Esophagus muscularis mucosa (tissue), 4 donors: ENCODE data around the gene CTNNA2. TPM values are rescaled to one million over a fixed set of nuclear protein-coding genes. Genes with fewer than 3 reads are reported as not detected.

Experiments
- DNase-seq: peaks from one replicate; pipeline ENCODE4 v3.0.0-alpha.2; 2017; ENCODE audit errors: extremely low spot score
- H3K27ac ChIP-seq, 4 donors: fragments of 200-600 bp; sonication (generic); replicated peaks in 1 of 4; 1 replicate in 3 of 4; 2 replicates in 1 of 4; pipeline ENCODE4 v1.5.1; 2016 to 2019; ENCODE audit warnings: mild to moderate bottlenecking in 1 of 4
- H3K27me3 ChIP-seq, 4 donors: fragments of 200-600 bp; sonication (generic); one replicate each; pipeline versions ENCODE4 v1.5.1 to v1.6.0; 2016 to 2019
- H3K36me3 ChIP-seq, 4 donors: fragments of 200-600 bp; sonication (generic); one replicate each; pipeline ENCODE4 v1.5.1; 2016 to 2019
- H3K4me1 ChIP-seq, 4 donors: fragments of 200-600 bp; sonication (generic); one replicate each; pipeline ENCODE4 v1.5.1; 2016 to 2019
- H3K4me3 ChIP-seq, 4 donors: fragments of 200-600 bp; sonication (generic); 1 replicate in 2 of 4; 2 replicates in 2 of 4; pipeline ENCODE4 v1.5.1; 2016 to 2019; ENCODE audit warnings: mild to moderate bottlenecking in 4 of 4, moderate library complexity in 1 of 4
- H3K9me3 ChIP-seq, 4 donors: fragments of 200-600 bp; sonication (generic); 1 replicate in 3 of 4; 2 replicates in 1 of 4; pipeline ENCODE4 v1.5.1; 2016 to 2019
- EP300 ChIP-seq: sonication (generic); formaldehyde crosslinking; IDR thresholded peaks from one replicate; pipeline ENCODE4 v1.6.1; 2017; ENCODE audit warnings: antibody characterized with exemption
- POLR2A ChIP-seq: fragments of 450-650 bp; IDR thresholded peaks from one replicate; pipeline ENCODE4 v1.6.1; 2017; ENCODE audit warnings: antibody characterized with exemption, moderate library complexity, mild to moderate bottlenecking, low read depth
- POLR2AphosphoS5 ChIP-seq, 2 donors: sonication (generic); formaldehyde crosslinking; IDR thresholded peaks; one replicate each; pipeline ENCODE4 v1.6.1; 2017; ENCODE audit warnings: antibody characterized with exemption in 2 of 2
- WGBS: methylation state at CpG from one replicate; pipeline ENCODE4 v1.1.5; 2018; 5-methylcytosine and 5-hydroxymethylcytosine counted together
- intact Hi-C: fragments of 100-400 bp; cut with DNase I; formaldehyde crosslinking; loops from one replicate; pipeline ENCODE4 v1.15.1; 2023
- total RNA-seq, 4 donors: library from RNA; depleted of rRNA; stranded (reverse); fragments of >200 nt; gene quantifications; one replicate each; pipeline versions ENCODE4 v1.1.0 to v1.2.1, GENCODE V29; 2016
- TF ChIP-seq, protein P1 (sequence below), 3 experiments: fragments of 200-600 bp in 2 of 3; fragments of 450-650 bp in 1 of 3; sonication (generic) in 2 of 3; IDR thresholded peaks; one replicate each; pipeline ENCODE4 v1.5.1; 2017 to 2019; ENCODE audit warnings: antibody characterized with exemption in 3 of 3, mild to moderate bottlenecking in 2 of 3, moderate library complexity in 1 of 3

CTNNA2 gene
- total RNA-seq, 4 donors from 2014 or later, result 0.42 to 2.5 (median 1.1) TPM

DNA sequence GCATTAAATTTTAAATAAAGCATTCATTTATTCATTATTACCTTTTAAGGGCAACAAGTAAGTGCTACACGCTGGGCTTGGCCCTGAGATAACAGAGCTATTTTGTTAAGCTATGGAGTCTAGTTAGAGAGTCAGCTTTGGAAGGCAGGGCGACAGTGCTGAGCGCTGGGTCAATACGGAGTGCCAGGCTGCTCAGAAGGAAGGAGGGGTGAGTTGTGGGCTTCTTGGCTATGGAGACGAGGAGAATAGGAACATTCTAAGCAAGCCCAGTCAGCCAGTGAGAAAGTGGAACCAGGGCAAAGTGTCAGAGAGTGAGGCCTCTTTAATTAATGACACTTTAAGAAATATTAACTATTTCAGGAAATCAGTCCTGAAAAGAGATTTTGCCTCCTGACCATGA is 503.3 kb downstream of the CTNNA2 start:
- Histone ChIP-seq H3K27me3 (no peaks in the 10 kb centered on the region), H3K4me1 (no peaks in the 10 kb centered on the region), H3K9me3 (no peaks in the 10 kb centered on the region), H3K4me3 (no peak overlapping the region), H3K27ac (no peak overlapping the region), H3K36me3 (no peaks in the 10 kb centered on the region)
- intact Hi-C loops, result no loop called here
- no peak for DNase-seq
- TF ChIP-seq EP300, result no peak
- TF ChIP-seq POLR2A, result no peak
- TF ChIP-seq, protein P1, sequence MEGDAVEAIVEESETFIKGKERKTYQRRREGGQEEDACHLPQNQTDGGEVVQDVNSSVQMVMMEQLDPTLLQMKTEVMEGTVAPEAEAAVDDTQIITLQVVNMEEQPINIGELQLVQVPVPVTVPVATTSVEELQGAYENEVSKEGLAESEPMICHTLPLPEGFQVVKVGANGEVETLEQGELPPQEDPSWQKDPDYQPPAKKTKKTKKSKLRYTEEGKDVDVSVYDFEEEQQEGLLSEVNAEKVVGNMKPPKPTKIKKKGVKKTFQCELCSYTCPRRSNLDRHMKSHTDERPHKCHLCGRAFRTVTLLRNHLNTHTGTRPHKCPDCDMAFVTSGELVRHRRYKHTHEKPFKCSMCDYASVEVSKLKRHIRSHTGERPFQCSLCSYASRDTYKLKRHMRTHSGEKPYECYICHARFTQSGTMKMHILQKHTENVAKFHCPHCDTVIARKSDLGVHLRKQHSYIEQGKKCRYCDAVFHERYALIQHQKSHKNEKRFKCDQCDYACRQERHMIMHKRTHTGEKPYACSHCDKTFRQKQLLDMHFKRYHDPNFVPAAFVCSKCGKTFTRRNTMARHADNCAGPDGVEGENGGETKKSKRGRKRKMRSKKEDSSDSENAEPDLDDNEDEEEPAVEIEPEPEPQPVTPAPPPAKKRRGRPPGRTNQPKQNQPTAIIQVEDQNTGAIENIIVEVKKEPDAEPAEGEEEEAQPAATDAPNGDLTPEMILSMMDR (IDR thresholded peaks at IDR 0.05), result no peak
- no peak for TF ChIP-seq POLR2AphosphoS5 (IDR thresholded peaks at IDR 0.05)
- 75% methylated on average over 5 of the region's 5 CpGs for WGBS

DNA sequence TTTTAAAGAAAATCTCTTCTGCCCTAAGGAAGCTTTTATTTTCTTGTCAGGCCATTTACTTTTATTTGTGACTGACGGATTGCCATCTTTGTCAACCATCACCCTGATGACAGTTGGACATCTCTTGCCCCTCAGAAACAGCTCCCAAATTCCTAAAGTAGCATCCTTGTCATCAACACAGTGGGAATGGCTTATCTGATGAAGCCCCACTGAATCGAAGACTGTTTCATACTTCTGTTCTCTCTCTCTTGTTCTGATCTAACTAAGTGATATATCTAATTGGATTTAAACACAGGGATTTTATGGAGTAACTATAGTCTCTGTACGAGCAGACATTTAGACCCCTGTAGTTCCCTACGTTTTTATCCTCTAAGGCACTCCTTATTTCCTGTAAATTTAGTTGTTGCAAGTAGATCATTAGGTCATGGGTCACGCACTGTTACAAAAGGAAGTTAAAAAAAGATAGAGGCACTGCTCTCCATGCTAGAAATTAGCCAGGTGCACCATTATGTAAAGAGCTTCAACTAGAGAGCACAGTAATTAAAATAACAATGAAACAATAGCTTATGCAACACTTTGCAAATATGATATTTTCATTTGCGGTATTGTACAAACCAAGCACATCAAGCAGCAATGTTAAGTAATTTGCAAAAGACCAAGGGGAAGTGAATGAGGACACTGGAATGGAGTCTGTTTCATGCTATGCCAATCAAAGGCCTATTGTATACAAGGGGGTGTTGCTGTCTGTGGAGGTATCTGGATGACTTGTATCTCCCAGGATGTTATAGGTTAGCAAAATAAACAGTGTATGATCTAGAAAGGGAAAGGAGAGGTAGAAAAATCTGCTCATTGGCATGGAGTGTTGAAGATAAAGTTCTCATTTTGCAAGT is 507.0 kb downstream of the CTNNA2 start:
- WGBS, result 75% methylated on average over 6 of the region's 6 CpGs
- Histone ChIP-seq H3K36me3 (no peaks in the 10 kb centered on the region), H3K4me3 (no peak overlapping the region), H3K27ac (no peak overlapping the region), H3K4me1 (no peaks in the 10 kb centered on the region), H3K9me3 (no peaks in the 10 kb centered on the region), H3K27me3 (no peaks in the 10 kb centered on the region)
- intact Hi-C loops, result no loop called here
- DNase-seq, result no peak
- no peak for TF ChIP-seq POLR2A
- no peak for TF ChIP-seq EP300
- TF ChIP-seq POLR2AphosphoS5 (IDR thresholded peaks at IDR 0.05), result no peak
- TF ChIP-seq, protein P1 (IDR thresholded peaks at IDR 0.05), result no peak

DNA sequence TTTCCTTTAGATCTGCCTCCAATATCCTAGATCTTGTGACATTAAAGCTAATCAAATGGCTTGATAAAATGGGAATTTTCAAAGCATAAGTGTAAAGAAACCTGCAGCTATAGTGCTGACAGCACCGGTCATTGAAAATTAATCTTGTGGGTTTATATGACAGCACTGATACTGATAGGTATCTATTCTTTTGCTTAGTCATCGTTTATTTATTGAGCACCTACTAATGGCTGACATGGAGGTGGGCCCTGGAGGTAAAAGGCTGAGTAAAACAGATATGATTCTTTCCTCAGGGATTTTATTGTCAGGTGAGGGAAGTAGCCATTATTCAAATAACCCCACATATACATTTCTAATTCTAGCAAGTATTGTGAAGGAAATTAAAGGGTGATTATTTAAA is 509.2 kb downstream of the CTNNA2 start:
- 91% methylated on average over 2 of the region's 2 CpGs for WGBS
- intact Hi-C loops, result no loop called here

DNA sequence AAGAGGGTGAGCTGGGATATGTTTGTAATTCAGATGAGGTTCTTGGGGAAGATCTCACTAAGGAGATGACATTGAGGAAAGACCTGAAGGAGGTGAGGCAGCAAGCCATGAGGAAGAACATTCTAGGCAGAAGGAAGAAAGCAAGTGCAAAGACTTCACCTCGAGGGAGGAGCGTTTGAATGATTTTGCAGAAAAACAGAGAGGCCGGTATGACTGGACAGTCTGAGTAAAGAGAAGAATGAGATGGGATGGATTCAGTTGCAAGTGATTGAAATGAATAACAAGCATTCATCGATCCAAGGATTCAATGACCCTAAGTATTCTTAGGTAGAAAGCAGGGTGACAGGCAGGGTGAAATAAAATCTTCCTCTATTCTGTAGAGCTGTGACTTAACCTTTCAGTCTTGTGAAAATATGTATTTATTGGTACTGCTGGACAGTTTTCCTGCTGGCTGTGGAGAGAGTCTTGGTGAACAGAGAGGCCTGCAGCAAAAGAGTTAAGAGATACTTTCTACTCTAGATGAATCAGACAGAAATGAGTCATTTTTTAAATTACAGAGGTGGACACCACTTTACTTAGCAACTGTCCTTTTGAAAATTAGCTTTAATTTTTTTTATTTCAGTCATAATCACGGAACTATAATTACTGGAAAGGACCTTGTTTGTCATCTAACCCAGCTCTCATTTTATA is 513.3 kb downstream of the CTNNA2 start:
- Histone ChIP-seq H3K4me3 (no peak overlapping the region), H3K27me3 (no peaks in the 10 kb centered on the region), H3K9me3 (no peaks in the 10 kb centered on the region), H3K4me1 (no peaks in the 10 kb centered on the region), H3K27ac (no peak overlapping the region), H3K36me3 (no peaks in the 10 kb centered on the region)
- TF ChIP-seq, protein P1 (IDR thresholded peaks at IDR 0.05), result no peak
- TF ChIP-seq POLR2AphosphoS5 (IDR thresholded peaks at IDR 0.05) (no peak), POLR2A (no peak), EP300 (no peak)
- intact Hi-C loops, result no loop called here
- DNase-seq, result no peak
- 83% methylated on average over 5 of the region's 5 CpGs for WGBS

More for the DNA sequence above, 509.2 kb downstream of the CTNNA2 start:
- H3K4me3 ChIP-seq, result no peak overlapping the region
- H3K27me3 ChIP-seq, result no peaks in the 10 kb centered on the region
- H3K4me1 ChIP-seq, result no peaks in the 10 kb centered on the region
- TF ChIP-seq POLR2A, result no peak
- TF ChIP-seq POLR2AphosphoS5 (IDR thresholded peaks at IDR 0.05), result no peak
- no peak for TF ChIP-seq EP300
- TF ChIP-seq, protein P1 (IDR thresholded peaks at IDR 0.05), result no peak
- no peak overlapping the region for H3K27ac ChIP-seq
- no peak for DNase-seq
- H3K36me3 ChIP-seq, result no peaks in the 10 kb centered on the region
- H3K9me3 ChIP-seq, result no peaks in the 10 kb centered on the region
